Gastrocnemius medialis (tissue), 4 donors: Measurements from ENCODE around the gene ST7.

Experiments
- POLR2A ChIP-seq, 2 donors: fragments of 450-650 bp; IDR thresholded peaks; one replicate each; pipeline ENCODE4 v1.6.1; 2017; ENCODE audit warnings: antibody characterized with exemption in 2 of 2, mild to moderate bottlenecking in 2 of 2, moderate library complexity in 2 of 2
- TF ChIP-seq, protein P1 (sequence below), 5 experiments: fragments of 450-650 bp in 3 of 5; fragments of 200-600 bp in 2 of 5; sonication (generic) in 2 of 5; IDR thresholded peaks in 4 of 5; conservative IDR thresholded peaks in 1 of 5; 1 replicate in 4 of 5; 2 replicates in 1 of 5; pipeline ENCODE4 v1.5.1; 2016 to 2019; ENCODE audit warnings: antibody characterized with exemption in 5 of 5, mild to moderate bottlenecking in 3 of 5, moderate library complexity in 3 of 5

DNA sequence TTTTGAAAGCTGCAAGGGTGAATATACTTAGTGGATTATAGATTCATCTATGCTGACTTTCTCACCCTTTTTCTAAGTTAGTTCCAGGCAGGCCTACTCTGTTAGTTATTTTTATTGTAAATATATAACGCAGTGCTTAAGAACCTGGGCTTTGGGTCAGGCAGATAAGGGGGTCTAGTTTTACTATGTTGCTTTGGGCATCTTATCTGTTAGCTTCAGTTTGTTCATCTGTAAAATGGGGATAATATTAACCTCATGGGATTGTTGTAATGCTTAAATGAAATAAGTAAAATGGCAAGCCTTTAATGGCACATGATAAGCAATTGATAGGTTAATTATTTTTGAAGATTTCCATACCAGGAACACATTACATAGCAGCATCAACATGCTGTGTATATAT, 79.5 kb downstream of the ST7 start:
- TF ChIP-seq, protein P1, sequence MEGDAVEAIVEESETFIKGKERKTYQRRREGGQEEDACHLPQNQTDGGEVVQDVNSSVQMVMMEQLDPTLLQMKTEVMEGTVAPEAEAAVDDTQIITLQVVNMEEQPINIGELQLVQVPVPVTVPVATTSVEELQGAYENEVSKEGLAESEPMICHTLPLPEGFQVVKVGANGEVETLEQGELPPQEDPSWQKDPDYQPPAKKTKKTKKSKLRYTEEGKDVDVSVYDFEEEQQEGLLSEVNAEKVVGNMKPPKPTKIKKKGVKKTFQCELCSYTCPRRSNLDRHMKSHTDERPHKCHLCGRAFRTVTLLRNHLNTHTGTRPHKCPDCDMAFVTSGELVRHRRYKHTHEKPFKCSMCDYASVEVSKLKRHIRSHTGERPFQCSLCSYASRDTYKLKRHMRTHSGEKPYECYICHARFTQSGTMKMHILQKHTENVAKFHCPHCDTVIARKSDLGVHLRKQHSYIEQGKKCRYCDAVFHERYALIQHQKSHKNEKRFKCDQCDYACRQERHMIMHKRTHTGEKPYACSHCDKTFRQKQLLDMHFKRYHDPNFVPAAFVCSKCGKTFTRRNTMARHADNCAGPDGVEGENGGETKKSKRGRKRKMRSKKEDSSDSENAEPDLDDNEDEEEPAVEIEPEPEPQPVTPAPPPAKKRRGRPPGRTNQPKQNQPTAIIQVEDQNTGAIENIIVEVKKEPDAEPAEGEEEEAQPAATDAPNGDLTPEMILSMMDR (IDR thresholded peaks at IDR 0.05 in 4 of 5, conservative IDR thresholded peaks at IDR 0.05 in 1 of 5): no peak
- no peak for TF ChIP-seq POLR2A (IDR thresholded peaks at IDR 0.05)
